B cell (primary cell): ENCODE results near the gene NANOS2. TPM values are rescaled to one million over a fixed set of nuclear protein-coding genes. Genes with fewer than 3 reads are reported as not detected.

ENCODE experiments used
- ATAC-seq: fragments of 200-7000 bp; cut with Tn5 transposase; one replicate; pipeline ENCODE4 v1.10.0; 2021; ENCODE audit warnings: low read depth, mild to moderate bottlenecking, moderate number of reproducible peaks, moderate library complexity
- CTCF ChIA-PET: fragments of 350-600 bp; sonication (Branson Sonifier 250); formaldehyde crosslinking; loops from one replicate; lab custom pipeline; 2021; ENCODE audit warnings: antibody characterized with exemption, inconsistent platforms; lab: Charles Lee
- POLR2A ChIA-PET: fragments of 350-600 bp; sonication (Branson Sonifier 250); formaldehyde crosslinking; loops from one replicate; lab custom pipeline; 2021; ENCODE audit warnings: antibody characterized with exemption; lab: Charles Lee
- DNase-seq: peaks from one replicate; pipeline ENCODE4 v3.0.0; 2013
- H2AFZ ChIP-seq: 2 replicates; pipeline ENCODE4 v1.6.1; 2012; ENCODE audit warnings: mild to moderate bottlenecking, low read depth, low read length; ENCODE audit not compliant: insufficient read depth, poor library complexity, severe bottlenecking
- H3K27ac ChIP-seq, 2 donors: 1 replicate in 1 of 2; 2 replicates in 1 of 2; pipeline ENCODE4 v1.5.1; 2012 to 2013; ENCODE audit warnings: low read length in 2 of 2, mild to moderate bottlenecking in 2 of 2, moderate library complexity in 1 of 2
- H3K27me3 ChIP-seq, 4 experiments: fragments of 200-600 bp in 1 of 4; sonication (generic) in 1 of 4; replicated peaks in 1 of 4; 1 replicate in 2 of 4; 2 replicates in 2 of 4; pipeline versions ENCODE4 v1.6.1 to v1.7.0; 2013 to 2016; ENCODE audit warnings: low read length in 3 of 4, mild to moderate bottlenecking in 2 of 4, mixed read lengths in 1 of 4, moderate library complexity in 1 of 4; ENCODE audit not compliant: insufficient read depth in 4 of 4, control insufficient read depth in 3 of 4; ENCODE audit errors: control extremely low read depth in 1 of 4
- H3K36me3 ChIP-seq, 2 experiments: replicated peaks in 1 of 2; 1 replicate in 1 of 2; 2 replicates in 1 of 2; pipeline versions ENCODE4 v1.6.1 to v1.7.1; 2013; ENCODE audit warnings: low read length in 1 of 2; ENCODE audit not compliant: insufficient read depth in 2 of 2, control insufficient read depth in 1 of 2; ENCODE audit errors: control extremely low read depth in 1 of 2, extremely low read depth in 1 of 2
- H3K4me1 ChIP-seq, 2 donors: fragments of 200-600 bp in 1 of 2; sonication (generic) in 1 of 2; 1 replicate in 1 of 2; 2 replicates in 1 of 2; pipeline versions ENCODE4 v1.5.1 to v1.6.1; 2013 to 2017; ENCODE audit warnings: low read length in 2 of 2; ENCODE audit not compliant: control insufficient read depth in 2 of 2, insufficient read depth in 2 of 2
- H3K4me2 ChIP-seq: replicated peaks from 2 replicates; pipeline ENCODE3; 2012; ENCODE audit warnings: mild to moderate bottlenecking, low read depth, low read length; ENCODE audit not compliant: poor library complexity, severe bottlenecking
- H3K4me3 ChIP-seq, 5 experiments: fragments of 200-600 bp in 1 of 5; sonication (generic) in 1 of 5; 1 replicate in 3 of 5; 2 replicates in 2 of 5; pipeline versions ENCODE4 v1.5.1 to v1.7.0; 2011 to 2016; ENCODE audit warnings: low read length in 4 of 5, mild to moderate bottlenecking in 4 of 5, low read depth in 2 of 5, control low read depth in 1 of 5, moderate library complexity in 1 of 5; ENCODE audit not compliant: insufficient read depth in 1 of 5; ENCODE audit errors: control extremely low read depth in 1 of 5, extremely low read depth in 1 of 5
- H3K79me2 ChIP-seq: fragments of 200-600 bp; sonication (generic); one replicate; pipeline ENCODE4 v1.6.0; 2016; ENCODE audit warnings: low read length; ENCODE audit not compliant: control insufficient read depth, insufficient read depth
- H3K9ac ChIP-seq: fragments of 200-600 bp; sonication (generic); 2 replicates; pipeline ENCODE4 v1.6.1; 2017; ENCODE audit warnings: mild to moderate bottlenecking, low read length, moderate library complexity
- H3K9me3 ChIP-seq, 3 donors: one replicate each; pipeline versions ENCODE4 v1.6.1 to v1.7.1; 2013; ENCODE audit warnings: low read length in 2 of 3; ENCODE audit not compliant: control insufficient read depth in 2 of 3, insufficient read depth in 1 of 3; ENCODE audit errors: control extremely low read depth in 1 of 3
- H4K20me1 ChIP-seq: 2 replicates; pipeline ENCODE4 v1.6.0; 2012; ENCODE audit warnings: mild to moderate bottlenecking, low read length; ENCODE audit not compliant: insufficient read depth, control insufficient read depth, poor library complexity, severe bottlenecking
- H3K27ac Mint-ChIP-seq: one replicate; pipeline ENCODE4 v1.8.0; 2021; ENCODE audit warnings: mixed read lengths
- H3K27me3 Mint-ChIP-seq: one replicate; pipeline ENCODE4 v1.8.0; 2021; ENCODE audit warnings: mixed read lengths
- H3K4me1 Mint-ChIP-seq: one replicate; pipeline ENCODE4 v1.8.0; 2021; ENCODE audit warnings: mixed read lengths
- H3K4me3 Mint-ChIP-seq: one replicate; pipeline ENCODE4 v1.8.0; 2021; ENCODE audit warnings: mixed read lengths
- H3K9me3 Mint-ChIP-seq: one replicate; pipeline ENCODE4 v1.8.0; 2022; ENCODE audit warnings: mixed read lengths; ENCODE audit not compliant: insufficient read depth
- CTCF ChIP-seq: fragments of 200-600 bp; IDR thresholded peaks from one replicate; pipeline ENCODE4 v1.8.0; 2022; ENCODE audit warnings: antibody characterized with exemption, mild to moderate bottlenecking
- EZH2 ChIP-seq: IDR thresholded peaks from 2 replicates; pipeline ENCODE4 v1.6.1; 2012; ENCODE audit warnings: borderline replicate concordance, low read depth, mild to moderate bottlenecking, moderate library complexity, low read length; ENCODE audit not compliant: insufficient read depth, poor library complexity, severe bottlenecking
- WGBS: methylation state at CpG from one replicate; pipeline ENCODE4 v1.1.5; 2013; ENCODE audit warnings: missing lambda C conversion rate; ENCODE audit not compliant: insufficient coverage; 5-methylcytosine and 5-hydroxymethylcytosine counted together
- intact Hi-C: fragments of 100-400 bp; cut with micrococcal nuclease; formaldehyde crosslinking; loops from one replicate; pipeline ENCODE4 v1.10.0; 2022
- polyA minus RNA-seq: library from RNA; depleted of rRNA, polyadenylated mRNA; stranded (reverse); fragments of >200 nt; gene quantifications from 2 replicates; pipeline ENCODE4 v1.2.3, GENCODE V29; 2012
- polyA plus RNA-seq: library from polyadenylated mRNA; depleted of rRNA; stranded (reverse); fragments of >200 nt; gene quantifications from 2 replicates; pipeline ENCODE4 v1.2.3, GENCODE V29; 2012
- total RNA-seq, 2 donors: library from RNA; stranded (reverse); fragments of 120-200 nt in 1 of 2; gene quantifications; 1 replicate in 1 of 2; 2 replicates in 1 of 2; pipeline versions ENCODE4 v1.2.3 to v1.2.4, GENCODE V29; 2013 to 2022

The NANOS2 gene
- total RNA-seq (not detected in 2 replicates), polyA plus RNA-seq (not detected in 2 replicates), polyA minus RNA-seq (0.14 TPM in 1 of 2 replicates, not detected in the other)
- not detected for total RNA-seq (2013)

- Histone ChIP-seq H3K4me2 (no peak within 1 kb of the TSS), H3K9me3 (no peaks in the 10 kb centered on the region), H3K79me2 (no peaks in the 10 kb centered on the region), H2AFZ (no peak within 1 kb of the TSS), H3K4me1 (no peaks in the 10 kb centered on the region), H3K27me3 (peaks cover 0 to 24% (median 2%) of the 10 kb centered on the region in 4 experiments), H3K27ac (no peak within 1 kb of the TSS), H4K20me1 (no peaks in the 10 kb centered on the region), H3K36me3 (no peaks in the 10 kb centered on the region), H3K4me3 (no peak within 1 kb of the TSS), H3K9ac (no peak within 1 kb of the TSS)
- intact Hi-C loops = no loop called here
- 61% methylated on average over 39 of the region's 44 CpGs for WGBS
- H3K27ac Mint-ChIP-seq = no peak within 1 kb of the TSS
- TF ChIP-seq CTCF (no peak), EZH2 (no peak)
- ChIA-PET CTCF (interaction anchor here (0.5 kb wide), 1 partner anchor 97 kb away, joined by 5 read pairs; no protein-coding TSS in a partner anchor), POLR2A (no interaction called here)
- peaks cover 31% of the 10 kb centered on the region for H3K27me3 Mint-ChIP-seq
- DNase-seq (no peak), ATAC-seq (no peak)
- no peaks in the 10 kb centered on the region for H3K4me1 Mint-ChIP-seq
- no peak within 1 kb of the TSS for H3K4me3 Mint-ChIP-seq
- no peaks in the 10 kb centered on the region for H3K9me3 Mint-ChIP-seq
Measured at GRCh38 chr19:45913874-45914830, at the start of gene NANOS2. NANOS2 (minus strand) TSS chr19:45914778; CDS start chr19:45914693, 85 bp downstream.

GRCh38 chr19:45962021-45962420 is 47.4 kb upstream of the NANOS2 start:
- Histone ChIP-seq H3K79me2 (no peaks in the 10 kb centered on the region), H2AFZ (no peak overlapping the region), H3K4me2 (no peak overlapping the region), H3K9ac (no peak overlapping the region), H3K4me3 (no peak overlapping the region), H4K20me1 (no peaks in the 10 kb centered on the region), H3K36me3 (no peaks in the 10 kb centered on the region), H3K9me3 (peaks cover 0 to 10% (median 0%) of the 10 kb centered on the region in 3 donors), H3K27ac (no peak overlapping the region), H3K4me1 (no peaks in the 10 kb centered on the region), H3K27me3 (peaks cover 0 to 14% (median 8%) of the 10 kb centered on the region in 4 experiments)
- Mint-ChIP-seq H3K9me3 (peaks cover 2% of the 10 kb centered on the region), H3K27ac (no peak overlapping the region), H3K27me3 (peaks cover 49% of the 10 kb centered on the region), H3K4me1 (no peaks in the 10 kb centered on the region), H3K4me3 (no peak overlapping the region)
- POLR2A ChIA-PET = no interaction called here
- TF ChIP-seq CTCF = no peak
- TF ChIP-seq EZH2 = no peak
- 87% methylated on average over 15 of the region's 15 CpGs for WGBS
- CTCF ChIA-PET = interaction anchor here (1.3 kb wide), 1 partner anchor 47 kb away, joined by 3 read pairs; no protein-coding TSS in a partner anchor
- intact Hi-C loops = no loop called here
- DNase-seq (no peak), ATAC-seq (no peak)
